ENCODE measurements around the gene FRRS1L.

Gene FRRS1L

GRCh38 chr9:109101202-109101595 lies 65.8 kb downstream of the FRRS1L start:
- peak; percentile 50 for DNase-seq

- peak; percentile 34 for DNase-seq
These were observed 66.4 kb downstream of the FRRS1L start for GRCh38 chr9:109100543-109101201.

- DNase-seq = no peak
These were observed 68.1 kb downstream of the FRRS1L start for GRCh38 chr9:109098960-109099308.

- DNase-seq = peak; percentile 62
These were observed 68.7 kb downstream of the FRRS1L start for GRCh38 chr9:109098171-109098959.

GRCh38 chr9:109097146-109097545 lies 69.9 kb downstream of the FRRS1L start:
- no peak for DNase-seq

GRCh38 chr9:109095321-109095720 lies 71.7 kb downstream of the FRRS1L start:
- DNase-seq = no peak

GRCh38 chr9:109094268-109094667 lies 72.8 kb downstream of the FRRS1L start:
- no peak for DNase-seq

GRCh38 chr9:109092587-109092986 lies 74.5 kb downstream of the FRRS1L start:
- no peak for DNase-seq

GRCh38 chr9:109092051-109092580 lies 74.9 kb downstream of the FRRS1L start:
- DNase-seq = peak; percentile 86

GRCh38 chr9:109088221-109088620 lies 78.8 kb downstream of the FRRS1L start:
- DNase-seq = no peak

GRCh38 chr9:109087795-109088194 lies 79.3 kb downstream of the FRRS1L start:
- DNase-seq = no peak

GRCh38 chr9:109086221-109086620 lies 80.8 kb downstream of the FRRS1L start:
- no peak for DNase-seq

GRCh38 chr9:109085510-109085909 lies 81.5 kb downstream of the FRRS1L start:
- DNase-seq = no peak

- no peak for DNase-seq
These were observed 83.1 kb downstream of the FRRS1L start for GRCh38 chr9:109083813-109084405.

- no peak for DNase-seq
These were observed 83.9 kb downstream of the FRRS1L start for GRCh38 chr9:109083141-109083540.

GRCh38 chr9:109082091-109082620 lies 84.9 kb downstream of the FRRS1L start:
- DNase-seq = no peak

All from activated CD4-positive, alpha-beta T cell treated with anti-CD3 and anti-CD28 coated beads, Interleukin-10, Interleukin-2, amounts not matched to agents 100 ng/mL and 50 ng/mL, durations not matched to agents 16 hours and 8 hours (primary cell).